Keratinocyte (primary cell): ENCODE measurements around the gene LRRIQ4.

ENCODE experiments used
- CTCF ChIP-seq, 3 experiments: IDR thresholded peaks in 1 of 3; conservative IDR thresholded peaks in 1 of 3; optimal IDR thresholded peaks in 1 of 3; 2 replicates in 2 of 3; 3 replicates in 1 of 3; pipeline versions ENCODE3 to v1.5.1; 2011; ENCODE audit warnings: low read length in 3 of 3, mild to moderate bottlenecking in 3 of 3, moderate library complexity in 2 of 3, control low read depth in 1 of 3, inconsistent platforms in 1 of 3; ENCODE audit not compliant: insufficient read depth in 2 of 3; ENCODE audit errors: extremely low read depth in 1 of 3
- EZH2 ChIP-seq: IDR thresholded peaks from one replicate; pipeline ENCODE4 v1.6.1; 2012; ENCODE audit warnings: inconsistent platforms, mild to moderate bottlenecking, low read length, moderate library complexity

DNA sequence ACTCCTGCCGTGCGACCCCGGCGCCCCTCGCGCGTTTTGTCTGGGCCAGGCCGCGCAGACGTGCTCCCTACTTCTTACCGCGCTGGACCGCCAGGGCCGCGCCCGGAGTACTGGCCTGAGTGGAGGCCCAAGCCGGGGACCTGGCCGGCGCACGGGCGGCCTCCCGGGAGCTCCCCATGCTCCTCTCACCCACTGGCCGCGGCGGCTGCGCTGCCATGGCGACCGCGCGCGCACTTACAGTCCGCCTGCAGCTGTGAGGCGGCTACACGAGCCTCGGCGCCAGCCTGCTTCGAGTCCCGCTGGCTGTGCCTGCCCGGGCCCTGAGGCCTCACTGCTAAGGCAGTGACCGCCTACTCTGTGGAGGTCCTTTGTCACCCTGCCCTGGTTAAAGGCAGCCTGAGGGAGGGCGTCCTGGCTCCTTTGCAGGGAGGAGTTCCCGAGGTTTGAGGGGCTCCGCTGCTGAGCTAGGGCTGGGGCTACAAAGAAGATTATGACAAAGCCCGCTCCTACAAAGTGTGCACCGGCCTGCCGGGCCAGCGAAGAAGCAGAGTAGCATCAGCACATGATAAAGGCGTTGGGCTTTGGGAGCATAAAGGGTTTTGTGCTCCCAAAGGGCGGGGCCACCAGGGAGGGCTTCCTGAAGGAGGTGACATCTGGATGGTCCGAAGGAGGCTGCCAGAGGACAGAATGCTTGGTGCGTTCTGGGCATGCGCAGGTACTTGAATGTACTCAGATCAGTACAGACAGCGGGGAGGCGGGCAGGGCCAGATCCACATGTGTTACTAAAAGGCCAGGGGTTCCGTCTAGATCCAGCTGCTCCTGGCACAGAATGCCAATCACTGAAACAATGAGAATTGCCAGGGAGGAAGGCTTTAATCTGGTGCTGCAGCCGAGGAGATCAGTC is at the start of gene LRRIQ4, which contains the start of gene LRRC34:
- TF ChIP-seq CTCF (optimal IDR thresholded peaks at IDR 0.05 in 1 of 3, IDR thresholded peaks at IDR 0.05 in 1 of 3, conservative IDR thresholded peaks at IDR 0.05 in 1 of 3; ENCODE audit: extremely low read depth in 1 of 3, insufficient read depth in 2 of 3, low read length in 3 of 3) = no peak
- TF ChIP-seq EZH2 = no peak
